ENCODE data around the gene PPT2. TPM values are rescaled to one million over a fixed set of nuclear protein-coding genes. Genes with fewer than 3 reads are reported as not detected.

The PPT2 gene
- total and polyA plus RNA-seq, 2 experiments from 2014 or later, result 50.2 to 147 TPM

- H3K27ac ChIP-seq, result peak overlapping the region; percentile 93
- H3K9me3 ChIP-seq (ENCODE audit: low read depth), result no peaks in the 10 kb centered on the region
- H3K4me1 ChIP-seq (ENCODE audit: low read depth), result no peaks in the 10 kb centered on the region
- H3K4me3 ChIP-seq, result peak overlapping the region; percentile 37
- H3K36me3 ChIP-seq, result no peaks in the 10 kb centered on the region
- H3K27me3 ChIP-seq, result no peaks in the 10 kb centered on the region
- DNase-seq (ENCODE audit: low read depth in 1 of 2, low spot score in 1 of 2), result peak; percentile 100
- peak; percentile 25 for TF ChIP-seq CTCF (IDR thresholded peaks at IDR 0.05; ENCODE audit: low read depth, low read length)
Measured at GRCh38 chr6:32195652-32195901, 41.6 kb downstream of the PPT2 start.

- peak; percentile 76 to 98 for DNase-seq (ENCODE audit: low read depth in 1 of 2, low spot score in 1 of 2)
- no peaks in the 10 kb centered on the region for H3K4me1 ChIP-seq (ENCODE audit: low read depth)
- TF ChIP-seq CTCF (IDR thresholded peaks at IDR 0.05; ENCODE audit: low read depth, low read length), result no peak
- H3K36me3 ChIP-seq, result no peaks in the 10 kb centered on the region
- no peaks in the 10 kb centered on the region for H3K9me3 ChIP-seq (ENCODE audit: low read depth)
- no peaks in the 10 kb centered on the region for H3K27me3 ChIP-seq
- peak overlapping the region; percentile 37 for H3K4me3 ChIP-seq
- H3K27ac ChIP-seq, result peak overlapping the region; percentile 93
Measured at GRCh38 chr6:32195902-32196681, 42.2 kb downstream of the PPT2 start.

GRCh38 chr6:32196682-32197616 lies 43.0 kb downstream of the PPT2 start:
- peak overlapping the region; percentile 37 for H3K4me3 ChIP-seq
- no peak for TF ChIP-seq CTCF (IDR thresholded peaks at IDR 0.05; ENCODE audit: low read depth, low read length)
- no peaks in the 10 kb centered on the region for H3K27me3 ChIP-seq
- DNase-seq (ENCODE audit: low read depth in 1 of 2, low spot score in 1 of 2), result peak in 1 of 2 donors; percentile 51
- peak overlapping the region; percentile 93 for H3K27ac ChIP-seq
- no peaks in the 10 kb centered on the region for H3K9me3 ChIP-seq (ENCODE audit: low read depth)
- no peaks in the 10 kb centered on the region for H3K36me3 ChIP-seq
- H3K4me1 ChIP-seq (ENCODE audit: low read depth), result no peaks in the 10 kb centered on the region

- Histone ChIP-seq H3K27ac (no peak overlapping the region), H3K27me3 (no peaks in the 10 kb centered on the region)
- DNase-seq (ENCODE audit: low read depth in 1 of 2, low spot score in 1 of 2), result no peak
Measured at GRCh38 chr6:32198345-32198696, 44.4 kb downstream of the PPT2 start.

GRCh38 chr6:32198866-32199265 lies 44.9 kb downstream of the PPT2 start:
- Histone ChIP-seq H3K9me3 (ENCODE audit: low read depth) (no peaks in the 10 kb centered on the region), H3K27ac (no peak overlapping the region)
- no peak for TF ChIP-seq CTCF (IDR thresholded peaks at IDR 0.05; ENCODE audit: low read depth, low read length)

More at GRCh38 chr6:32198345-32198696, 44.4 kb downstream of the PPT2 start:
- no peaks in the 10 kb centered on the region for H3K9me3 ChIP-seq (ENCODE audit: low read depth)
- no peak for TF ChIP-seq CTCF (IDR thresholded peaks at IDR 0.05; ENCODE audit: low read depth, low read length)
- no peaks in the 10 kb centered on the region for H3K36me3 ChIP-seq
- no peaks in the 10 kb centered on the region for H3K4me1 ChIP-seq (ENCODE audit: low read depth)
- H3K4me3 ChIP-seq, result no peak overlapping the region

More at GRCh38 chr6:32198866-32199265, 44.9 kb downstream of the PPT2 start:
- H3K27me3 ChIP-seq, result no peaks in the 10 kb centered on the region
- H3K36me3 ChIP-seq, result no peaks in the 10 kb centered on the region
- H3K4me1 ChIP-seq (ENCODE audit: low read depth), result no peaks in the 10 kb centered on the region
- DNase-seq (ENCODE audit: low read depth in 1 of 2, low spot score in 1 of 2), result no peak
- H3K4me3 ChIP-seq, result no peak overlapping the region

All from cardiac muscle cell (in vitro differentiated cells and primary cell).